HG02981 (cell line): ENCODE measurements around the gene CLSTN2.

ENCODE experiments used
- ATAC-seq: cut with Tn5 transposase; IDR thresholded peaks from one replicate; pipeline ENCODE4 v1.9.1; 2021; ENCODE audit warnings: mild to moderate bottlenecking, moderate library complexity; ENCODE audit not compliant: unreplicated experiment

CLSTN2 gene

GRCh38 chr3:140145528-140145927 is 210.5 kb downstream of the CLSTN2 start:
- ATAC-seq, result no peak

- no peak for ATAC-seq
These were observed 211.7 kb downstream of the CLSTN2 start for GRCh38 chr3:140146668-140147067.

DNA sequence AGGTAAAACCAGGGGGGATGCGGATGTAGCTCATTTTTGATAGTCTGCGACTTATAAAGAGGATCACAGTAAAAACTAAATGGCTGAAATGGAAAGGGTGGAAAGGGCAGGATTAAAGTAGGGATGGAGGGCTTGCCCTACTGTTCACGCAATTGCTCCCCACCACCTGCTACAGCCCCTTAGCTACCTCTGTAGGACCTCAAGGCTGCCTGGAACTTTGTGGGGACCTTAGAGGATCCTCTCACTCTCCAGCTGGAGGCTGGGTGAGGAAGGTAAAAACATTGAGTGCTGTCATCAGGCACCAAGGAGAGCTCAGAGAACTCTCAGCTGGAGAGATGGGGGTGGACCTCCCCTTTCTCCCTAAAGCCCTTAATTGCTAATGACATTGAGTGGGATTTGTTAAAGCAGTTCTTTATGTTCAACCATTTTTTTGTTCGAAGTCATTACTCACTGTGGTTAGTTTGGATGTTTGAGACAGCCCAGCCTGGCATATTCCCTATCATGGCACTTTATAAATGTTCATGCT is 213.0 kb downstream of the CLSTN2 start:
- no peak for ATAC-seq

- ATAC-seq, result no peak
These were observed 213.9 kb downstream of the CLSTN2 start for GRCh38 chr3:140148824-140149390.

- no peak for ATAC-seq
These were observed 216.3 kb downstream of the CLSTN2 start for GRCh38 chr3:140151321-140151720.

GRCh38 chr3:140152851-140153639 is 218.1 kb downstream of the CLSTN2 start:
- no peak for ATAC-seq

GRCh38 chr3:140153736-140154135 is 218.8 kb downstream of the CLSTN2 start:
- no peak for ATAC-seq

- no peak for ATAC-seq
These were observed 222.2 kb downstream of the CLSTN2 start for GRCh38 chr3:140157161-140157560.

DNA sequence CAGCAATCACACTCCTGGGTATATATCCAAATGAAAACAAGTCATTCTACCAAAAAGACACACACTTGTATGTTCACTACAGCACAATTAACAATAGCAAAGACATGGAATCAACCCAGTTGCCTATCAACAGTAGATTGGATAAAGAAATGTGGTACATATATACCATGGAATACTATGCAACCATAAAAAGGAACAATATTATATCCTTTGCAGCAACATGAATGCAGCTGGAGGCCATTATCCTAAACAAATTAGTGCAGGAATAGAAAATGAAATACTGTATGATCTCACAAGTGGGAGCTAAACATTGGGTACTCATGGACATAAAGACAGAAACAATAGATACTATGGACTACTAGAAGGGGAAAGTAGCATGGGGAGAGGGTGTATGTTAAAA is 224.7 kb downstream of the CLSTN2 start:
- ATAC-seq, result no peak

GRCh38 chr3:140160553-140160952 is 225.6 kb downstream of the CLSTN2 start:
- ATAC-seq, result no peak

GRCh38 chr3:140162551-140162950 is 227.6 kb downstream of the CLSTN2 start:
- no peak for ATAC-seq

- no peak for ATAC-seq
These were observed 228.3 kb downstream of the CLSTN2 start for GRCh38 chr3:140163159-140163763.

GRCh38 chr3:140164156-140164555 is 229.2 kb downstream of the CLSTN2 start:
- no peak for ATAC-seq

DNA sequence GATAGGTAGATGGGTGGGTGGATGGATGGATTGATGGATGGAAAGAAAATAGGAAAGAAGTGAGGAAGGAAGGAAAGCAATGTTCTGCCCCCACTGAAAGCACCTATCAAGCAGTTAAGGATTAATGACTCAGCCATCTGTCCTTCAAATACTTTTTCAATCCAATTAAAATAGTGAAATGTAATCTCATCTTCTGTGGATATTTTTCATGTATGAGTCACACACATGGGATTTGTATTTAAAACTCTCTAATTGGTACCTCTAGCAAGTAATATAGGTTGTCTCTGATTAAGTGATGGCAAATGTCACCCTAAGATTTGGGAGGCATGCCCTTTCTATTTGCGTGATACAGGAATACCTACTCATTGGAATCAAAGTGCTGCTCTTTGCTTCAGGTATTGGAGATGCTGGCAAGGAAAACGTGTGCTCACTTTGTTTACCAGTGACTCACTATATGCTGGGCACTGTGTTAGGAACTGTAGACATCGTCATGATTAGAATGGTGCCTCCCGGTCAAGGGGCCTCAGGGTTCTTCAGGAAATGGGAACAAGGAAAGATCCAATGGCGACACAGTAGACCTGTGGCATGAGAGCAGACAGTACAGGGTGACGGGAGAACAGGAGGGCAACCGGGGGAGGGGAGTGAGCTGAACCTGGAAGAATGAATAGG is 230.1 kb downstream of the CLSTN2 start:
- no peak for ATAC-seq

DNA sequence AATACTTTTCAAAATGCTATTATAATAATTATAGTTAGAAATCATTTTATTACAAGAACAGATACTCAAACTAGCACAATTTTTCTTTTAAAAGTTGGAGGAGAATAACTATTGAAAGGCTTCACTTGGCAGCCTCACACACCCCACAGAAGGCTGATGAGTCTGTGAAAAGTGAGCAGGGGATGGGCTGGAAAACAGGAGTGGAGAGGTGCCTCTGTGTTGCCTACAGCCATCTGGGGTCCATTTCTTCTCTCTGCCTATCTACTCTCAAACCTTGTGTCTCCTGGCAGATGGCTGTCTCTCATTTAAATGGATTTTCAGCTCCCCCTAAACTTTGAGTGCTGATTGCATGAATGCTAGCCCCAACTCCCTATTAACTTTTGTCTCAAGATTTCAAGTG is 230.8 kb downstream of the CLSTN2 start:
- no peak for ATAC-seq

DNA sequence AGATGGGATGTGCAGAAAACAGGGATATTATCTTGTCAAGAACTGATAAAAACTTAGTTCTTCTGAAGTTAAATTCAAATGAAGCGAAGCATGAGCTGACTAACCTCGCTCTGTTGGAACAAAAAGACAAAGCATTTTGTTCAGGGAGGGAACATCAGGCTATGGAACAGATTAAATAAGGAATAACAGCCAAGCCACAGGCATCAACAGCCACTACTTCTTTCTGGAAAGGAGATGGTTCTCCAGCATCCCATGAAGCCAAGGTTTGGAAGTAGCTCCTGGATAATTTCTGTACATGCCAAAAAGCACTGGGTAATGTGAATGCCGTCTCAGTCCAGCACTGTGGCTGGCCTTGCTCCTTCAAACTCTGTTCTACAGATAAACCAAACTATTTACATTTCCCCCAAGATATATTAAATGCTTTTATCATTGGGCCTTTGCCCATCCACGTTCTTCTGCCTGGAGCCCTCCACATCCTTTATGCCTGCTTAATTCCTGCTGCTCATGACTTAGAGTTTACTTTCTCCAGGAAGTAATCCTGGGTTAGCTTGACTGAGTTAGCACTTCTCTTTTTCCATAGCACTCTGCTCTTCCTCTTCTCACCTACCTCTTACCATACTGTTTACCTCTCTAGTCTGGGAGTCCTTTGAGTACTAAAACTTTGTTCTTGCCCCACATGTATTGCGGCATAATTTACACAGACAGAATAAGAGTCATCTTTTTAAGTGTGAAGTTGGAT is 232.0 kb downstream of the CLSTN2 start:
- no peak for ATAC-seq

DNA sequence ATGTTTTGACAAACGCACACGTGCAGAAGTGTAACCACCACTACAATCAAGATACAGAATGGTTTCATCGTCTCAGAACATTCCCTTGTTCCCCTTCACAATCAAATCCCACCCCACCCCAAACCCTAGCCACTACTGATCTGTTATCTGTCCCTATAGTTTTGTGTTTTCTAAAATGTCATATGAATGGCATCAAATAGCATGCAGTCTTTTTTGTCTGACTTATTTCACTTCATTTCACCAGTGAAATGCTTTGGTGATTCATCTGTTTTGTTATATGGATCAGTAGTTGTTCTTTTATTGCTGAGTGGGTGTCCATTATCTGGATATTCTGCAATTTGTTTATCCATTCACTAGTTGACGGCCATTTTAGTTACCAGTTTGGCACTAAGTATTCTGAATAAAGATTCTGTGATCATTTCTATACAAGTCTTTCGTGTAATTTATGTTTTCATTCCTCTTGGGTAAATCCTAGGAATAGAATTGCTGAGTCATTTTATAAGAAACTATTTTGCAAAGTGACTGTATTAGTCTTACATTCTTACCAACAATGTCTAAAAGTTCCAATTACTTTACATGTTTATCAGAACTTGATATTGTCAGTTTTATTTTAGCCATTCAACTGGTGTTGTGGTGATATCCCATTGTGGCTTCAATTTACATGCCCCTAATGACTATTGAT is 232.8 kb downstream of the CLSTN2 start:
- no peak for ATAC-seq

DNA sequence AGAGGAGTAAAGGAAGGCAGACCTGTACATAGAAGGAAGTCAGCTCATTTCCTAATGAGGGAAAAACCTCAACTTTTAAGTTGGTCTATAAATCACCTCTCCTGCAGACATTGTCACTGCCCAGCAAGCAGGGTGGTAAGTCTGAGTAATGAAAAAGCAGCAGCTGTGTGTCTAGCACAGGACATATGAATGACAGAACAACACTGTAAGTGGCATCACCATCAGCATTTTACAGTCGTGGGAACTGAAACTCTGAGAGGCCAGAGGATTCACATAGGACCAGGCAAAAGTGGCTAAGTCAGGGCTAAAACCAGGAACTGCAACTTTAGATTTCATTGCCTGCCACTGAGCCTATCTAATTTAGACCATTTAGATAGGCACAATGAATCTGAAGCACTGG is 235.6 kb downstream of the CLSTN2 start:
- ATAC-seq, result peak; percentile 96

DNA sequence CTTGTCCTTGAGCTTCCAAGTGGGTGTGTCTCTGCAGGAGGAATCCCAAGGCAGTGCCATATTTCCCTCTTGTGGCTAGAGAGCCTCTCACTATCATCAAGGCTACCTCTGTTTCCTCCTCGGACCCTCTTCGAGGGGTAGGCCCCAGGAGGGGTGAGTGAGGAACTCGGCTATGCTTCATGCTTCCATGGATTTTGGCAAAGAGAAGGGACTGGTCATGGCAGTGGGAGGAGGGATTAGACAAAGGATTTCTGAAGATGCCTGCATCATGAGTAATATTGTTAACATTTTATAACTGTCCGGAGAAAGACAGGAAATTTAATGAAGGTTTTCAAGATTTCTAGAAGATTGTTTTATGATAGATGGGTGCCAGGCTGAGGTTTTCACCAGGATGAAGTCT is 241.5 kb downstream of the CLSTN2 start:
- ATAC-seq, result no peak

DNA sequence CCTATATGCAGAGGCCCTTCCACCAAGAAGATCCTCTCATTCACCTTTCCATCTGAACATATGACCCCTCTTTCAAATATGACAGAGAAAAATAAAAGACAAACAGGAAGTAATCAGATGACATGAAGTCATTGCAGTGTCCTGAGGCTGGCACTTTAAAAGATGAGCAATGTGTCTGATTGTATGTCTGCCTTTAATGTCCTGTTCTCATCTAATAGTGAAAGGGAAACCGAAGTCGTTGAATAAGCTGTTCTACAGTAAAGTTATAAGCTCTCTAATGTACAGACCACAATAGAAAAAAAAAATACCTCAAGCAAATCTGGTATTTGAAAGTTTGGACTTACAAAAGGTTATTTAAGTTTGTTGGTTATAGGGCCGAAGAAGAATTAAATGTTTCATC is 243.0 kb downstream of the CLSTN2 start:
- ATAC-seq, result no peak
